GM12865 (cell line): ENCODE results near the gene SNX5.

Experiments
- DNase-seq: peaks from one replicate; pipeline ENCODE4 v3.0.0; 2010; ENCODE audit warnings: low read depth
- H3K4me3 ChIP-seq: 2 replicates; pipeline ENCODE4 v1.5.1; 2011; ENCODE audit warnings: mild to moderate bottlenecking, low read depth, low read length, control low read depth
- TF ChIP-seq, protein P1 (sequence below): IDR thresholded peaks from 2 replicates; pipeline ENCODE4 v1.5.1; 2011; ENCODE audit warnings: low read length, control low read depth, low read depth, inconsistent platforms; ENCODE audit not compliant: insufficient read depth; ENCODE audit errors: missing control alignments

SNX5 gene

GRCh38 chr20:17935186-17935585, 33.4 kb downstream of the SNX5 start:
- no peak overlapping the region for H3K4me3 ChIP-seq
- TF ChIP-seq, protein P1, sequence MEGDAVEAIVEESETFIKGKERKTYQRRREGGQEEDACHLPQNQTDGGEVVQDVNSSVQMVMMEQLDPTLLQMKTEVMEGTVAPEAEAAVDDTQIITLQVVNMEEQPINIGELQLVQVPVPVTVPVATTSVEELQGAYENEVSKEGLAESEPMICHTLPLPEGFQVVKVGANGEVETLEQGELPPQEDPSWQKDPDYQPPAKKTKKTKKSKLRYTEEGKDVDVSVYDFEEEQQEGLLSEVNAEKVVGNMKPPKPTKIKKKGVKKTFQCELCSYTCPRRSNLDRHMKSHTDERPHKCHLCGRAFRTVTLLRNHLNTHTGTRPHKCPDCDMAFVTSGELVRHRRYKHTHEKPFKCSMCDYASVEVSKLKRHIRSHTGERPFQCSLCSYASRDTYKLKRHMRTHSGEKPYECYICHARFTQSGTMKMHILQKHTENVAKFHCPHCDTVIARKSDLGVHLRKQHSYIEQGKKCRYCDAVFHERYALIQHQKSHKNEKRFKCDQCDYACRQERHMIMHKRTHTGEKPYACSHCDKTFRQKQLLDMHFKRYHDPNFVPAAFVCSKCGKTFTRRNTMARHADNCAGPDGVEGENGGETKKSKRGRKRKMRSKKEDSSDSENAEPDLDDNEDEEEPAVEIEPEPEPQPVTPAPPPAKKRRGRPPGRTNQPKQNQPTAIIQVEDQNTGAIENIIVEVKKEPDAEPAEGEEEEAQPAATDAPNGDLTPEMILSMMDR = no peak
- DNase-seq = no peak

- TF ChIP-seq, protein P1 = no peak
- no peak for DNase-seq
- no peak overlapping the region for H3K4me3 ChIP-seq
Observed at GRCh38 chr20:17934141-17934862, 34.3 kb downstream of the SNX5 start.

GRCh38 chr20:17933711-17934110, 34.9 kb downstream of the SNX5 start:
- TF ChIP-seq, protein P1 = no peak
- H3K4me3 ChIP-seq = no peak overlapping the region
- DNase-seq = peak; percentile 44

DNA sequence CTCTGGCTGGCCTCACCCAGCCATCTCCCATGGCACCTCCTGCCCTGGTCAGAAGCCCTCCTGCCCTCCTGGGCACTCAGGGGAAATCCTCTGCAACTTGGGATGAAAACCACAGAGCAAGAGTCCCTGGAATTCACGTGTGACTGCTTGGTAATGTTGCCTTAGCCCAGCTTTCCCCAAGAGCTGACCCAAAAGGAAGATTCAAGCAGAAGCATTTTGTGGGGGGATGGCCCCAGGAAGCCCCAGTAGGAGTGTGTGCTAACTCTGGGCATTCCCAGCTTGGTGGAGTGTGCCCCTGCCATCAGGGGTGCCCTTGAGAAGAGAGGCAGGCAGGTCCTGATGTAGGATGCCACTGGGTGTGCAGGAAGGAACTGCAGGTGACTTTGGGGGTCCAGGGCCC, 35.5 kb downstream of the SNX5 start:
- no peak for DNase-seq
- H3K4me3 ChIP-seq = no peak overlapping the region
- TF ChIP-seq, protein P1 = no peak

GRCh38 chr20:17932396-17932795, 36.2 kb downstream of the SNX5 start:
- TF ChIP-seq, protein P1 = no peak

DNA sequence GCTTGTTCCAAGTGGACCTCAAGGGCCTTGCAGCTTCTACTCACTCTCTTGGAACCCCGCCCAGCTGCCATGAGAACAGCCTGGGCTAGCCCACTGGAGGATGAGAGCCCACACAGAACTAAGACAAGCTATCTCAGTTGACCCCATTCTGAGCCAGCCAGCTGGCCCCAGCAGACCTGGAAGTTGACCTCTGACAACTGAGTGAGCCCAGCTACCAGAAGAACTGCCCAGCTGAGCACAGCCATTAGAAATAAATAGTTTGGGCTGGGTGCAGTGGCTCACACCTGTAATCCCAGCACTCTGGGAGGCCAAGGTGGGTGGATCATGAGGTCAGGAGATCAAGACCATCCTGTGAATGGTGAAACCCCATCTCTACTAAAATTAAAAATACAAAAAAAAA, 37.1 kb downstream of the SNX5 start:
- TF ChIP-seq, protein P1 = no peak
- DNase-seq = no peak

More at GRCh38 chr20:17932396-17932795, 36.2 kb downstream of the SNX5 start:
- H3K4me3 ChIP-seq = no peak overlapping the region
- DNase-seq = no peak

GRCh38 chr20:17928633-17929311, 39.8 kb downstream of the SNX5 start:
- DNase-seq = no peak
- TF ChIP-seq, protein P1 = no peak
- H3K4me3 ChIP-seq = no peak overlapping the region

More for the DNA sequence above, 37.1 kb downstream of the SNX5 start:
- no peak overlapping the region for H3K4me3 ChIP-seq
